DND-41 (cell line): Measurements from ENCODE around the gene ALDH1A1.

ENCODE experiments used
- CTCF ChIP-seq: IDR thresholded peaks from 2 replicates; pipeline ENCODE4 v1.5.1; 2012; ENCODE audit warnings: borderline replicate concordance, low read length, moderate library complexity, mild to moderate bottlenecking; ENCODE audit not compliant: poor library complexity, severe bottlenecking; ENCODE audit errors: extremely low read depth
- EZH2 ChIP-seq: IDR thresholded peaks from 3 replicates; pipeline ENCODE4 v1.6.1; 2012; ENCODE audit warnings: borderline replicate concordance, low read depth, mild to moderate bottlenecking, moderate library complexity, low read length, inconsistent platforms; ENCODE audit not compliant: severe bottlenecking

- TF ChIP-seq CTCF (no peak), EZH2 (no peak)
Observed at GRCh38 chr9:72898784-72899733, 53.8 kb downstream of the ALDH1A1 start.
